ENCODE measurements around the gene CRB3. TPM values are rescaled to one million over a fixed set of nuclear protein-coding genes. Genes with fewer than 3 reads are reported as not detected.

Gene CRB3
- polyA plus RNA-seq, 2 donors: 50.8 to 87.6 TPM

DNA sequence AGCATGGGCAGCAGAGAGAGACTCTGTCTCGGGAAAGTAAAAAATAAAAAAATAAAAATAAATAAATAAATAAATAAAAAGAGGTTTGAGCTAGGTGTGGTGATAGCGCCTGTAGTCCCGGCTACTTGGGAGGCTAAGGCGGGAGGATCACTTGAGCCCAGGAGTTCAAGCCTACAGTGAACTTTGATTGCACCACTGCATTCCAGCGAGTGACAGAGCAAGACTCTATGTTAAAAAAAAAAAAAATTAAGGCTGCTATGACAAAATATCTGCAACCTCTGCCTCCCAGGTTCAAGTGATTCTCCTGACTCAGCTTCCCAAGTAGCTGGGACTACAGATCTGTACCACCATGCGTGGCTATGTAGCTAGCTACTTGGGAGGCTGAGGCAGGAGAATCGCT lies 20.8 kb downstream of the CRB3 start:
- Histone ChIP-seq H3K9me3 (ENCODE audit: control insufficient read depth in 2 of 2, insufficient read depth in 1 of 2, low read depth in 1 of 2, low read length in 1 of 2) (no peaks in the 10 kb centered on the region), H3K36me3 (ENCODE audit: control insufficient read depth in 2 of 2, insufficient read depth in 2 of 2, low read length in 1 of 2) (no peaks in the 10 kb centered on the region), H3K4me1 (ENCODE audit: control insufficient read depth in 2 of 2, insufficient read depth in 2 of 2, low read length in 1 of 2) (peaks cover 0 to 5% of the 10 kb centered on the region in 2 donors), H3K27me3 (ENCODE audit: control insufficient read depth in 1 of 2, insufficient read depth in 2 of 2, low read length in 2 of 2) (no peaks in the 10 kb centered on the region), H3K27ac (ENCODE audit: low read depth in 2 of 2, low read length in 1 of 2) (no peak overlapping the region), H3K4me3 (ENCODE audit: low read depth in 1 of 2, low read length in 2 of 2) (no peak overlapping the region)
- 86 to 90% methylated on average over 7 of the region's 7 CpGs for WGBS, 2 donors

DNA sequence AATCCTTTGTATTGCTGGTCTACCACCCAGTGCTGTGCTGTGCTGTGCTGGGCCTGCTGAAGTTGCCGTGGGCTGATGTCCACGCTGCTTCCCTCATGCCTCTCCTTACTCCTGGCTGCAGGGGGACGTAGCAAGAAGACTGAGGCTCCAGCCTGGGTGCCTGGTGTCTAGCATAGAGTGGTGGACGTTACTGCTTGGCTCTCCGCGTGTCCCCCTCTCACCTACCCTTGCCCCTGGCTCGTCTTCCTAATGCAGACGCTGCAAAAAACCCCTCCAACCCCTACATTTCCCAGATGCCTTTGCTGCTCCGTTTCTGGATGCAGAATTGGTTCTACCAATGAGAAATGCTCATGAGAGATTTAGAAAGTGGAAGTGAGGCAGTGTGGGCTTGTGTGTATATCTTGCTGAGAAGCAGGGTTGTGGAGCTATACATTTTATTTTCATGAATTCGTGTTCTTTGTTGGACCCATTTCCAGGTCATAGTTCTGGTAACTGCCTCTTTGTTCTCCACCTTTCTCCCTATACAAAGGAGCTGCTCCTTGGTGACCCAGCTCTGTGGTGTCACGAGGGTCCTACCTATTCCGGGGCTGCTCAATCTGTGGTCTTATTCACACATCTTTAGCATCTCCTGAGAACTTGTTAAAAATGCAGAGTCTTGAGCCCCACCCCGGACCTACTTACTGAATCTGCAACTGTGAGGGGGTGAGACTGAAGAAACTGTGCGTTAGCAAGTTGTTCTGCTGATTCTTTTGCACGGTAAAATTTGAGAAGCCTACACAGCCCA lies 25.4 kb downstream of the CRB3 start:
- no peaks in the 10 kb centered on the region for H3K36me3 ChIP-seq (ENCODE audit: control insufficient read depth in 2 of 2, insufficient read depth in 2 of 2, low read length in 1 of 2)
- no peak overlapping the region for H3K4me3 ChIP-seq (ENCODE audit: low read depth in 1 of 2, low read length in 2 of 2)
- no peaks in the 10 kb centered on the region for H3K4me1 ChIP-seq (ENCODE audit: control insufficient read depth in 2 of 2, insufficient read depth in 2 of 2, low read length in 1 of 2)
- peaks cover 0 to 3% of the 10 kb centered on the region in 2 donors for H3K9me3 ChIP-seq (ENCODE audit: control insufficient read depth in 2 of 2, insufficient read depth in 1 of 2, low read depth in 1 of 2, low read length in 1 of 2)
- H3K27me3 ChIP-seq (ENCODE audit: control insufficient read depth in 1 of 2, insufficient read depth in 2 of 2, low read length in 2 of 2): no peaks in the 10 kb centered on the region
- no peak overlapping the region for H3K27ac ChIP-seq (ENCODE audit: low read depth in 2 of 2, low read length in 1 of 2)
- WGBS, 2 donors: 42 to 45% methylated on average over 15 of the region's 15 CpGs

DNA sequence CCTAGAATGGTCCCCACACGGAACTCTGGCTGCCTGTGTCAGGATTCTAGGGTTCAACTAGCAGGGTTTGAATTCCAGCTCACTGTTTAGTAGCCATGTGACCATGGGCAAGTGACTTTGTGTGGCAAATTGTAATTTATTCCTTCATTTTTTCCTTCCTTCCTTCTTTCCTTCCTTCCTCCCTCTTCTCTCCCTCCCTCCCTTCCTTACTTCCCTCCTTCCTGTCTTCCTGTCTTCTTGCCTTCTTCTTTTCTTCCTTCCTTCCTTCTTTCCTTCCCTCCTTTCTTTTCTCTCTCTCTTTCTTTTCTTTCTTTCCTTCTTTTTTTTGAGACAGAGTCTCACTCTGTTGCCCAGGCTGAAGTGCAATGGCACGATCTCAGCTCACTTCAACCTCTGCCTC lies 26.1 kb downstream of the CRB3 start:
- 60 to 72% methylated on average over 2 of the region's 2 CpGs for WGBS, 2 donors
- no peaks in the 10 kb centered on the region for H3K4me1 ChIP-seq (ENCODE audit: control insufficient read depth in 2 of 2, insufficient read depth in 2 of 2, low read length in 1 of 2)
- H3K4me3 ChIP-seq (ENCODE audit: low read depth in 1 of 2, low read length in 2 of 2): no peak overlapping the region
- no peak overlapping the region for H3K27ac ChIP-seq (ENCODE audit: low read depth in 2 of 2, low read length in 1 of 2)
- H3K9me3 ChIP-seq (ENCODE audit: control insufficient read depth in 2 of 2, insufficient read depth in 1 of 2, low read depth in 1 of 2, low read length in 1 of 2): peaks cover 0 to 3% of the 10 kb centered on the region in 2 donors
- H3K27me3 ChIP-seq (ENCODE audit: control insufficient read depth in 1 of 2, insufficient read depth in 2 of 2, low read length in 2 of 2): no peaks in the 10 kb centered on the region
- H3K36me3 ChIP-seq (ENCODE audit: control insufficient read depth in 2 of 2, insufficient read depth in 2 of 2, low read length in 1 of 2): no peaks in the 10 kb centered on the region

DNA sequence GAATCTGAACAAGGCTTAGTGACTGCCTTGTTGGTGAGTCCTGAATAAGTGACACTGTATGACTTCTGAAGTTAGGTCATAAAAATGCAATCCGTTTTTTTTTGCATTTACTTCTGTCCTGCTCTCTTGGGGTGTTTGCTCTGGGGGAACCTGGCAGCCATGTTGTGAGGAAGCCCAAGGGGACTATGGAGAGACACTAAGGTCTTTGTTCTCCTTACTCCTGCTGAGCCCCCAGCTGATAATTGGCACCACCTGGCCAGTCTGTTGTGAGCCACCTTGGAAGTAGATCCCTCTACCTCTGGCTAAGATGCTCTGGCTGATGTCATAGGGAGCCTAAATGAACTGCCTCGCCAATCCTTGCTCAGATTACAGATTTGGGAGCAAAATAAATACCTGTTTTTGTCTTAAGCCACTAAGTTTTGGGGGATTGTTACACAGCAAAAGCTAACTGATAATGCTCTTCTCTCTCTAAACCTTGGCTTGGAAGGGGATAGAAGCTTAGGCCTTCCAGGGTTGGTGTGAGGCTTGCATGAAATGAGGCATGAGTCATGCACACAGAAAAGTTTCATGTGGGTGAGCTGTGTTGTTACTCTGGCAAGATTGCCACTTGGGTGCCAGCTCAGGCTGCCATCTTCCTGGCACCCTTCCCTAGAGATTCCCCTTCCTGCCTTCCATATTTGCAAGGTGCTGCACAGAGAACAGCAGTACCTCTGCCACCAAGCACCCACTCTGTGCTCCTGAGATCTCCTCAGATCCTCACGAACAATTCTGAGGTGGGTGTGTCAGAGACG lies 27.9 kb downstream of the CRB3 start:
- no peaks in the 10 kb centered on the region for H3K36me3 ChIP-seq (ENCODE audit: control insufficient read depth in 2 of 2, insufficient read depth in 2 of 2, low read length in 1 of 2)
- WGBS, 2 donors: 85 to 87% methylated on average over 4 of the region's 4 CpGs
- H3K4me1 ChIP-seq (ENCODE audit: control insufficient read depth in 2 of 2, insufficient read depth in 2 of 2, low read length in 1 of 2): no peaks in the 10 kb centered on the region
- H3K4me3 ChIP-seq (ENCODE audit: low read depth in 1 of 2, low read length in 2 of 2): no peak overlapping the region
- peaks cover 0 to 3% of the 10 kb centered on the region in 2 donors for H3K9me3 ChIP-seq (ENCODE audit: control insufficient read depth in 2 of 2, insufficient read depth in 1 of 2, low read depth in 1 of 2, low read length in 1 of 2)
- no peak overlapping the region for H3K27ac ChIP-seq (ENCODE audit: low read depth in 2 of 2, low read length in 1 of 2)
- no peaks in the 10 kb centered on the region for H3K27me3 ChIP-seq (ENCODE audit: control insufficient read depth in 1 of 2, insufficient read depth in 2 of 2, low read length in 2 of 2)

DNA sequence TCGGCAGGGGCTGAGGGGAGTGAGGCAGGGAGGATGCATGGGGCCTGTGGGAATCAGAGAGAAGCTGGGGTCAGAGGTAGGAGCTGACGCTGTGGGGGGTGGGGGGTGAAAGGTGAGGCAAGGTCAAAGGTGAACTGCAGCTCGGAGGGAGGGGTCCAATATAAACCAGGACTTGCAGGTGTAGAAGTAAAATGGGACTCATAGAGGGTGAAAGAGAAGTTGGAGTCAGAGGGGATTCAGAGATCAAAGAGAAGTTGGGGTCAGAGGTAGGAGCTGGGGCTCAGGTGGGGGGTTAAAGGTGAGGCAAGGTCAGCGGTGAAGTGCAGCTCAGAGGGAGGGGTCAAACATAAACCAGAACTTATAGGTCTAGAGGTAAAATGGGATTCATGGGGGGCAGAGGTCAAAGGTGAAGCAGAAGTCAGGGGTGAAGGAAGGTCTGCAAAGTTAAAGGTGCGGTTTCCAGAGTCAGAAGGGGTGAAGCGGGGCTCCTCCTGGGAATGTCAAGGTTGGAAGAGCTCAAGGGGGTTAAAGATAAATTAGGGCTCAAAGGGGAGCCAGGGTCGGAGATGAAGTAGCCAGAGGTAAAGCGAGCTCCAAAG lies 30.5 kb downstream of the CRB3 start:
- H3K36me3 ChIP-seq (ENCODE audit: control insufficient read depth in 2 of 2, insufficient read depth in 2 of 2, low read length in 1 of 2): no peaks in the 10 kb centered on the region
- H3K9me3 ChIP-seq (ENCODE audit: control insufficient read depth in 2 of 2, insufficient read depth in 1 of 2, low read depth in 1 of 2, low read length in 1 of 2): peaks cover 0 to 3% of the 10 kb centered on the region in 2 donors
- H3K27me3 ChIP-seq (ENCODE audit: control insufficient read depth in 1 of 2, insufficient read depth in 2 of 2, low read length in 2 of 2): no peaks in the 10 kb centered on the region
- 79 to 84% methylated on average over 8 of the region's 8 CpGs for WGBS, 2 donors
- H3K27ac ChIP-seq (ENCODE audit: low read depth in 2 of 2, low read length in 1 of 2): no peak overlapping the region
- peaks cover 0 to 2% of the 10 kb centered on the region in 2 donors for H3K4me1 ChIP-seq (ENCODE audit: control insufficient read depth in 2 of 2, insufficient read depth in 2 of 2, low read length in 1 of 2)
- no peak overlapping the region for H3K4me3 ChIP-seq (ENCODE audit: low read depth in 1 of 2, low read length in 2 of 2)

DNA sequence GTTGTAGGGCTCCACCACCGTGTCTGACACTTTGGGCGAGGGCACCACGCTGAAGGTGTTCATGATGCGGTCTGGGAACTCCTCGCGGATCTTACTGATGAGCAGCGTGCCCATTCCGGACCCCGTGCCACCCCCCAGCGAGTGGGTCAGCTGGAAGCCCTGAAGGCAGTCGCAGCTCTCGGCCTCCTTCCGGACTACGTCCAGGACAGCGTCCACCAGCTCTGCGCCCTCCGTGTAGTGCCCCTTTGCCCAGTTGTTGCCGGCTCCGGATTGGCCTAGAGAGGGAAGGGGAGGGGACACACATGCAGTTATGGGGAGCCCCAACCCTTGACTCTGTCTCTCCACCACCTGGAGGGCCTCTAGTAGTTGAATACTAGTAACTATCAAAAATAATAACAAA lies 31.9 kb downstream of the CRB3 start:
- Histone ChIP-seq H3K36me3 (ENCODE audit: control insufficient read depth in 2 of 2, insufficient read depth in 2 of 2, low read length in 1 of 2) (no peaks in the 10 kb centered on the region), H3K27ac (ENCODE audit: low read depth in 2 of 2, low read length in 1 of 2) (no peak overlapping the region), H3K4me3 (ENCODE audit: low read depth in 1 of 2, low read length in 2 of 2) (no peak overlapping the region), H3K4me1 (ENCODE audit: control insufficient read depth in 2 of 2, insufficient read depth in 2 of 2, low read length in 1 of 2) (peaks cover 0 to 2% of the 10 kb centered on the region in 2 donors), H3K27me3 (ENCODE audit: control insufficient read depth in 1 of 2, insufficient read depth in 2 of 2, low read length in 2 of 2) (no peaks in the 10 kb centered on the region), H3K9me3 (ENCODE audit: control insufficient read depth in 2 of 2, insufficient read depth in 1 of 2, low read depth in 1 of 2, low read length in 1 of 2) (peaks cover 0 to 3% of the 10 kb centered on the region in 2 donors)
- 94 to 95% methylated on average over 19 of the region's 19 CpGs for WGBS, 2 donors

DNA sequence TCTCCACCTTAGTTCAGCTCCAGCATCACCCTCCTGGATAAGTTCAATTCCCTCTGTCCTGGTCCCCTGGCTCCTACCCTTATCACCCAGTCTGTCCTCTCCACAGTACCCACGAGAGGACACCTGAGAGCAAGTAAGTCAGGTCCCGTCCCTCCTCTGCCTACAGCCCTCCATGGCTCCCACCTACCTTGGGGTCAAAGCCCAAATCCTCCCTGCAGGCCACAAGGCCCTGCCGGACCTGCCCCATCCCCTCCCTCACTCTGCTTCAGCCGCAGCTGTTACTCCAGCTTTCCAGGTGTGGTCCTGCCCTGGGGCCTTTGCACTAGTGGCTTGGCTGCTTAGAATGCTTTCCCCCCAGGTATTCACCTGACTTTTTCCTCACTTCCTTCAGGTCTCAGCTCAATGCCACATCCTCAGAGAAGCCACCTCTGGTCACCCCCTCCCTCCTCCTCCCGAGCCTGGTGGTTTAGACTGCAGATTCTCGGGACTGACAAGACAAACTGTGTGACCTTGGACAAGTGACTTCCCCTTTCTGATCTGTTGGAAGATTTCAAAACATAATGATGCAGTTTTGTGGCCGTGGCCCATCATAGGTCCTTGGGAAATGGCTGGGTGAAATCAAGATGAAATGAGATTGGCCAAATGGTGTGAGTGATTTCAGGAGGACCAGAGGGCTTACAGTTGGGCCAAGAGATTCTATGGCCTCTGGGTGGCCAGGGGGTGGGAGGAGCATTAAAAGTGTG lies 34.4 kb downstream of the CRB3 start:
- Histone ChIP-seq H3K4me1 (ENCODE audit: control insufficient read depth in 2 of 2, insufficient read depth in 2 of 2, low read length in 1 of 2) (peaks cover 0 to 8% of the 10 kb centered on the region in 2 donors), H3K4me3 (ENCODE audit: low read depth in 1 of 2, low read length in 2 of 2) (no peak overlapping the region), H3K27me3 (ENCODE audit: control insufficient read depth in 1 of 2, insufficient read depth in 2 of 2, low read length in 2 of 2) (peaks cover 0 to 4% of the 10 kb centered on the region in 2 donors), H3K27ac (ENCODE audit: low read depth in 2 of 2, low read length in 1 of 2) (no peak overlapping the region), H3K36me3 (ENCODE audit: control insufficient read depth in 2 of 2, insufficient read depth in 2 of 2, low read length in 1 of 2) (no peaks in the 10 kb centered on the region), H3K9me3 (ENCODE audit: control insufficient read depth in 2 of 2, insufficient read depth in 1 of 2, low read depth in 1 of 2, low read length in 1 of 2) (no peaks in the 10 kb centered on the region)
- WGBS, 2 donors: 57 to 68% methylated on average over 7 of the region's 7 CpGs

DNA sequence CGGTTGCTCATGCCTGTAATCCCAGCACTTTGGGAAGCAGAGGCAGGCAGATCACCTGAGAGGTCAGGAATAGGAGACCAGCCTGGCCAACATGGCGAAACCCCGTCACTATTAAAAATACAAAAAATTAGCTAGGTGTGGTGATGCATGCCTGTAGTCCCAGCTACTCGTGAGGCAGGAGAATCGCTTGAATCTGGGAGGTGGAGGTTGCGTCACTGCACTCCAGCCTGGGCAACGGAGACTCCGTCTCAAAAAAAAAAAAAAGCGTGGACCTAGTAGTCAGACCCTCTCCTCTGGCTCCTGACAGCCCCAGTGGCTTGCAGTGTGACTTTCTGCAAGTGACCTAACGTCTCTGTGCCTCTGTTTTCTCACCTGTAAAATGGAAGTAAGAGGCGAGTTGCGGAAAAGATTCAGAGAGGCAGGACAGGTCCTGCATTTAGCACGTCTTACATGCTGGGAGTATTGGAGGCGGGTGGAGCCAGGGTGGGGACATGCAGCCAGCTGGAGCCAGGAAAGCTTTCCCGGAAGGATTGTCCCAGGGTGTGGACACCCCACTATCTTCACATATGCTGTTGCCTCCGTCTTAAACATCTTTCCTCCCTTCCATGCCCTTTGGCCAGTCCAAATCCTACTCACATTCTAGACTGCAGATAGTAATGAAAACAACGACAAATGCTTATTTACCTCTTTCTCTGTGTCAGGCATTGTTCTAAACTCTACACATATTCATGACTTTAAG lies 35.1 kb downstream of the CRB3 start:
- H3K36me3 ChIP-seq (ENCODE audit: control insufficient read depth in 2 of 2, insufficient read depth in 2 of 2, low read length in 1 of 2): no peaks in the 10 kb centered on the region
- H3K27ac ChIP-seq (ENCODE audit: low read depth in 2 of 2, low read length in 1 of 2): no peak overlapping the region
- peaks cover 0 to 4% of the 10 kb centered on the region in 2 donors for H3K27me3 ChIP-seq (ENCODE audit: control insufficient read depth in 1 of 2, insufficient read depth in 2 of 2, low read length in 2 of 2)

More for the DNA sequence above, 35.1 kb downstream of the CRB3 start:
- Histone ChIP-seq H3K9me3 (ENCODE audit: control insufficient read depth in 2 of 2, insufficient read depth in 1 of 2, low read depth in 1 of 2, low read length in 1 of 2) (no peaks in the 10 kb centered on the region), H3K4me3 (ENCODE audit: low read depth in 1 of 2, low read length in 2 of 2) (peak overlapping the region in 1 of 2 donors; percentile 22), H3K4me1 (ENCODE audit: control insufficient read depth in 2 of 2, insufficient read depth in 2 of 2, low read length in 1 of 2) (peaks cover 0 to 8% of the 10 kb centered on the region in 2 donors)
- 57 to 64% methylated on average over 17 of the region's 17 CpGs for WGBS, 2 donors
